T follicular helper cell (primary cell): ENCODE results near the gene IRF9.
A peak's percentile ranks its signal among the peaks of the same experiment; 100 is the strongest.

ENCODE experiments used
- DNase-seq: peaks from one replicate; pipeline ENCODE4 v3.0.0-alpha.2; 2020; ENCODE audit warnings: low read depth

The IRF9 gene

GRCh38 chr14:24178399-24179178 is 17.5 kb downstream of the IRF9 start:
- DNase-seq, result no peak

GRCh38 chr14:24179294-24179960 is 18.4 kb downstream of the IRF9 start:
- DNase-seq, result no peak

GRCh38 chr14:24179961-24180796 is 19.1 kb downstream of the IRF9 start:
- DNase-seq, result no peak

GRCh38 chr14:24181371-24182077 is 20.5 kb downstream of the IRF9 start:
- DNase-seq, result no peak

- no peak for DNase-seq
These were observed 21.2 kb downstream of the IRF9 start for GRCh38 chr14:24182110-24182882.

- no peak for DNase-seq
These were observed 22.0 kb downstream of the IRF9 start for GRCh38 chr14:24183014-24183481.

- no peak for DNase-seq
These were observed 23.3 kb downstream of the IRF9 start for GRCh38 chr14:24184104-24184970.

GRCh38 chr14:24185026-24185425 is 24.0 kb downstream of the IRF9 start:
- DNase-seq, result no peak

GRCh38 chr14:24185741-24186140 is 24.7 kb downstream of the IRF9 start:
- DNase-seq, result no peak

GRCh38 chr14:24186831-24187538 is 25.9 kb downstream of the IRF9 start:
- no peak for DNase-seq

- no peak for DNase-seq
These were observed 26.5 kb downstream of the IRF9 start for GRCh38 chr14:24187539-24187915.

GRCh38 chr14:24188251-24189058 is 27.4 kb downstream of the IRF9 start, which contains the start of gene IPO4:
Gene IPO4 (minus strand): TSS chr14:24188816. CDS start chr14:24188787, 29 bp downstream.
- peak; percentile 94 for DNase-seq

- DNase-seq, result no peak
These were observed 28.0 kb downstream of the IRF9 start for GRCh38 chr14:24189059-24189375.

- no peak for DNase-seq
These were observed 28.4 kb downstream of the IRF9 start for GRCh38 chr14:24189460-24189859.

- DNase-seq, result no peak
These were observed 29.4 kb downstream of the IRF9 start for GRCh38 chr14:24190416-24190815.

- DNase-seq, result no peak
These were observed 31.9 kb downstream of the IRF9 start for GRCh38 chr14:24192933-24193332.

- no peak for DNase-seq
These were observed 33.3 kb downstream of the IRF9 start for GRCh38 chr14:24194186-24194872.

- no peak for DNase-seq
These were observed 33.8 kb downstream of the IRF9 start for GRCh38 chr14:24194873-24195185.
